A549 (cell line): ENCODE results near the gene TOPORS. TPM values are rescaled to one million over a fixed set of nuclear protein-coding genes. Genes with fewer than 3 reads are reported as not detected.
A peak's percentile ranks its signal among the peaks of the same experiment; 100 is the strongest.

Experiments
- ATAC-seq, 2 experiments: fragments of 200-7000 bp in 1 of 2; fragments of >200 bp in 1 of 2; cut with Nextera tagmentation in 1 of 2; cut with Tn5 transposase in 1 of 2; 3 replicates each; pipeline versions ENCODE4 v1.8.0 to v1.9.1; 2018 to 2020; ENCODE audit warnings: mild to moderate bottlenecking in 1 of 2, moderate library complexity in 1 of 2
- CTCF ChIA-PET: fragments of 300-600 bp; sonication (Branson Sonifier 250); formaldehyde crosslinking; extraction: SDS; loops from one replicate; lab custom pipeline; 2021; ENCODE audit warnings: antibody characterized with exemption, inconsistent platforms; lab: Yijun Ruan, JAX
- POLR2A ChIA-PET: fragments of 350-600 bp; formaldehyde crosslinking; extraction: SDS; loops from one replicate; lab custom pipeline; 2021; ENCODE audit warnings: antibody characterized with exemption, inconsistent platforms; lab: Yijun Ruan, JAX
- DNase-seq, 2 experiments: peaks; one replicate each; pipeline versions ENCODE4 v3.0.0 to v3.0.0-alpha.2; 2011 to 2016; ENCODE audit warnings: low read depth in 1 of 2, low spot score in 1 of 2
- FAIRE-seq: peaks from 2 replicates; lab custom pipeline; 2011; peaks lifted over from hg19 to GRCh38; lab: Jason Lieb, UNC
- H3K27ac ChIP-seq, 2 experiments: fragments of >200 bp; sonication (Bioruptor Twin); formaldehyde crosslinking; 3 replicates each; pipeline ENCODE4 v1.5.1; 2016 to 2017
- H3K4me1 ChIP-seq: fragments of >200 bp; sonication (Bioruptor Twin); formaldehyde crosslinking; 3 replicates; pipeline ENCODE4 v1.6.1; 2016
- H3K4me2 ChIP-seq: fragments of >200 bp; sonication (Bioruptor Twin); formaldehyde crosslinking; 3 replicates; pipeline ENCODE4 v1.6.1; 2016
- H3K4me3 ChIP-seq: fragments of >200 bp; sonication (Bioruptor Twin); formaldehyde crosslinking; 3 replicates; pipeline ENCODE4 v1.5.1; 2016
- H3K9me3 ChIP-seq: fragments of >200 bp; sonication (Bioruptor Twin); formaldehyde crosslinking; 3 replicates; pipeline ENCODE4 v1.6.1; 2016
- BHLHE40 ChIP-seq: IDR thresholded peaks from 2 replicates; pipeline ENCODE4 v1.6.1; 2012; ENCODE audit warnings: low read depth, low read length, inconsistent platforms
- CBX8 ChIP-seq: fragments of 200-600 bp; sonication (generic); IDR thresholded peaks from 2 replicates; pipeline ENCODE4 v1.6.1; 2016
- CEBPB ChIP-seq, 2 experiments: fragments of >200 bp in 1 of 2; sonication (Bioruptor Twin) in 1 of 2; formaldehyde crosslinking in 1 of 2; IDR thresholded peaks; 2 replicates each; pipeline ENCODE4 v1.6.1; 2012 to 2016
- CHD2 ChIP-seq: fragments of 150-350 bp; IDR thresholded peaks from 2 replicates; pipeline ENCODE4 v1.6.1; 2014; ENCODE audit warnings: low read length; ENCODE audit not compliant: partially characterized antibody
- FOSB ChIP-seq: fragments of 250-450 bp; sonication (Bioruptor Pico); IDR thresholded peaks from 2 replicates; pipeline ENCODE4 v1.5.0; 2020; ENCODE audit warnings: mild to moderate bottlenecking, moderate library complexity
- FOXS1 ChIP-seq: fragments of 250-450 bp; sonication (Bioruptor Pico); IDR thresholded peaks from 2 replicates; pipeline ENCODE4 v1.5.0; 2020; ENCODE audit warnings: mild to moderate bottlenecking, moderate library complexity
- HEYL ChIP-seq: fragments of 250-450 bp; sonication (Bioruptor Pico); IDR thresholded peaks from 2 replicates; pipeline ENCODE4 v1.8.0; 2021; ENCODE audit warnings: mild to moderate bottlenecking, moderate library complexity
- HOXA7 ChIP-seq: fragments of 250-450 bp; sonication (Bioruptor Pico); IDR thresholded peaks from 2 replicates; pipeline ENCODE4 v1.5.0; 2020; ENCODE audit warnings: mild to moderate bottlenecking, moderate library complexity
- HOXB13 ChIP-seq: fragments of 250-450 bp; sonication (Bioruptor Pico); IDR thresholded peaks from 2 replicates; pipeline ENCODE4 v1.5.0; 2020; ENCODE audit warnings: low read depth, mild to moderate bottlenecking, moderate library complexity
- HOXB5 ChIP-seq: fragments of 250-450 bp; sonication (Bioruptor Pico); IDR thresholded peaks from 2 replicates; pipeline ENCODE4 v1.5.0; 2020; ENCODE audit warnings: mild to moderate bottlenecking, moderate library complexity
- JUN ChIP-seq, 2 experiments: fragments of >200 bp; sonication (Bioruptor Twin); formaldehyde crosslinking; IDR thresholded peaks; 2 replicates in 1 of 2; 3 replicates in 1 of 2; pipeline ENCODE4 v1.6.1; 2016 to 2017
- JUNB ChIP-seq: fragments of >200 bp; sonication (Bioruptor Twin); formaldehyde crosslinking; IDR thresholded peaks from 2 replicates; pipeline ENCODE4 v1.6.1; 2016
- KDM5A ChIP-seq: fragments of 200-600 bp; sonication (generic); IDR thresholded peaks from 2 replicates; pipeline ENCODE4 v1.6.1; 2016; ENCODE audit warnings: antibody characterized with exemption, mild to moderate bottlenecking
- MAZ ChIP-seq: fragments of 150-350 bp; IDR thresholded peaks from 2 replicates; pipeline ENCODE4 v1.6.1; 2014; ENCODE audit warnings: antibody characterized with exemption, low read depth, low read length, borderline replicate concordance
- MYC ChIP-seq: IDR thresholded peaks from 2 replicates; pipeline ENCODE4 v1.6.1; 2012; ENCODE audit warnings: mild to moderate bottlenecking, inconsistent platforms, low read length, improper control_type of control experiment, borderline replicate concordance
- NFE2L2 ChIP-seq: fragments of 150-350 bp; conservative IDR thresholded peaks from 2 replicates; pipeline ENCODE4 v1.6.1; 2014; ENCODE audit warnings: low read length
- NR3C1 ChIP-seq: fragments of >200 bp; sonication (Bioruptor Twin); formaldehyde crosslinking; IDR thresholded peaks from 3 replicates; pipeline ENCODE4 v1.6.1; 2017
- POLR2A ChIP-seq: IDR thresholded peaks from 2 replicates; pipeline ENCODE4 v1.6.1; 2012; ENCODE audit warnings: mild to moderate bottlenecking, low read length
- POLR2AphosphoS2 ChIP-seq: conservative IDR thresholded peaks from 2 replicates; pipeline ENCODE4 v1.6.1; 2012; ENCODE audit warnings: low read length, improper control_type of control experiment, inconsistent platforms
- RARB ChIP-seq: fragments of 250-450 bp; sonication (Bioruptor Pico); IDR thresholded peaks from 2 replicates; pipeline ENCODE4 v1.8.0; 2021; ENCODE audit warnings: mild to moderate bottlenecking, moderate library complexity
- RCOR1 ChIP-seq: fragments of 150-350 bp; IDR thresholded peaks from 2 replicates; pipeline ENCODE4 v1.6.1; 2014; ENCODE audit warnings: antibody characterized with exemption, low read length, low read depth
- REST ChIP-seq: fragments of 200-600 bp; sonication (generic); IDR thresholded peaks from 2 replicates; pipeline ENCODE4 v1.6.1; 2016; ENCODE audit warnings: antibody characterized with exemption, mild to moderate bottlenecking, moderate library complexity
- RNF2 ChIP-seq: fragments of 200-600 bp; sonication (generic); IDR thresholded peaks from 2 replicates; pipeline ENCODE4 v1.6.1; 2016; ENCODE audit warnings: low read depth, mild to moderate bottlenecking, antibody characterized with exemption, moderate library complexity, borderline replicate concordance
- SMC3 ChIP-seq: fragments of >200 bp; sonication (Bioruptor Twin); formaldehyde crosslinking; IDR thresholded peaks from 3 replicates; pipeline ENCODE4 v1.6.1; 2018; ENCODE audit warnings: inconsistent platforms
- ZC3H11A ChIP-seq: fragments of 450-650 bp; IDR thresholded peaks from 2 replicates; pipeline ENCODE4 v1.6.1; 2014; ENCODE audit warnings: antibody characterized with exemption, mild to moderate bottlenecking
- ZSCAN20 ChIP-seq: fragments of 250-450 bp; sonication (Bioruptor Pico); IDR thresholded peaks from 2 replicates; pipeline ENCODE4 v1.8.0; 2022; ENCODE audit warnings: mild to moderate bottlenecking, moderate library complexity
- WGBS: methylation state at CpG from one replicate; pipeline ENCODE4 v1.1.6; 2017; ENCODE audit errors: missing lambda C conversion rate; 5-methylcytosine and 5-hydroxymethylcytosine counted together
- polyA plus RNA-seq, 4 experiments: library from polyadenylated mRNA; depleted of rRNA in 3 of 4; stranded (reverse); fragments of >200 nt; fragmentation: RNase III in 1 of 4; extraction: RNeasy Plus Mini Kit Qiagen cat#74134 plus additional on column Dnase treatment in 1 of 4; gene quantifications; 2 replicates in 3 of 4; 3 replicates in 1 of 4; pipeline ENCODE4 v1.2.3, GENCODE V29; 2011 to 2017
- TF ChIP-seq, protein P1 (sequence below): fragments of 450-650 bp; IDR thresholded peaks from 2 replicates; pipeline ENCODE4 v1.6.1; 2014; ENCODE audit warnings: antibody characterized with exemption
- TF ChIP-seq, protein P2 (sequence below): fragments of 250-450 bp; sonication (Bioruptor Pico); IDR thresholded peaks from 2 replicates; pipeline ENCODE4 v1.5.0; 2020; ENCODE audit warnings: low read depth, mild to moderate bottlenecking, moderate library complexity
- TF ChIP-seq, protein P3 (sequence below): fragments of >200 bp; sonication (Bioruptor Twin); formaldehyde crosslinking; IDR thresholded peaks from 2 replicates; pipeline ENCODE4 v1.6.1; 2016

Gene TOPORS
- polyA plus RNA-seq, 2 of the 4 experiments (the other 2 are of a cell fraction): 18.2 to 22.2 TPM

DNA sequence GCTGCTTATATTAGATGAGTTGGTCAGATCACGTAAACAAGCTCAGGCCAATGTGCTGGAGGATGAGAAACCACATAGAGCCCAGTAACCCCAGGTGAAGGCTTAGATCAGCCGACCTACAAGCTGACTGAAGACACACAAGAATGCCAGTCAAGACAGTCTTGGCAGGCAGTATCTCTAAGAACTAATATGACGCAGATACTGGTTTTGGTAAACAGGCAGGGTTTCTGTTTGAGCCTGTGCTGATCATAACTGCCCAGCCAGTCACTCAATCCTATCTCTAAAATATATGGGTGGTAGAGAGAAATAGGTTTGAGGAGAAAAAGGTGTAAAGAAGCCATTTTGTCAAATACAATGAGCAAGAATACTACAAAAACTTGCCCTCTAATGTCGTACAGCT is 18.6 kb downstream of the TOPORS start (continued):
- no peak for TF ChIP-seq REST
- no peak for TF ChIP-seq RNF2
- TF ChIP-seq, all 56 proteins: peak for 0

GRCh38 chr9:32533336-32533735 is 19.1 kb downstream of the TOPORS start:
- 87% methylated on average over 6 of the region's 6 CpGs for WGBS
- Histone ChIP-seq H3K9me3 (peaks cover 11% of the 10 kb centered on the region; the same call in 1 of the 3 replicates), H3K4me2 (no peak overlapping the region), H3K27ac (no peak overlapping the region), H3K4me1 (no peaks in the 10 kb centered on the region), H3K4me3 (no peak overlapping the region)
- TF ChIP-seq MYC (no peak), CBX8 (no peak), ZC3H11A (no peak), BHLHE40 (no peak), ZSCAN20 (CRISPR knock-in tag) (no peak), RARB (CRISPR knock-in tag) (no peak), HOXB5 (CRISPR knock-in tag) (no peak), CEBPB (IDR thresholded peaks at IDR 0.05) (no peak), NR3C1 (no peak), KDM5A (no peak), JUN (IDR thresholded peaks at IDR 0.05) (no peak), RCOR1 (no peak), HOXB13 (CRISPR knock-in tag) (no peak), SMC3 (no peak), JUNB (no peak)
- TF ChIP-seq, protein P1, sequence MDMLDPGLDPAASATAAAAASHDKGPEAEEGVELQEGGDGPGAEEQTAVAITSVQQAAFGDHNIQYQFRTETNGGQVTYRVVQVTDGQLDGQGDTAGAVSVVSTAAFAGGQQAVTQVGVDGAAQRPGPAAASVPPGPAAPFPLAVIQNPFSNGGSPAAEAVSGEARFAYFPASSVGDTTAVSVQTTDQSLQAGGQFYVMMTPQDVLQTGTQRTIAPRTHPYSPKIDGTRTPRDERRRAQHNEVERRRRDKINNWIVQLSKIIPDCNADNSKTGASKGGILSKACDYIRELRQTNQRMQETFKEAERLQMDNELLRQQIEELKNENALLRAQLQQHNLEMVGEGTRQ: no peak
- DNase-seq: no peak
- ChIA-PET POLR2A (no interaction called here), CTCF (interaction anchor here (0.6 to 2.0 kb wide), 5 partner anchors 39 to 455 kb away, joined by 3 to 7 read pairs (median 5); no protein-coding TSS in a partner anchor)
- ATAC-seq: no peak
- FAIRE-seq: no peak

DNA sequence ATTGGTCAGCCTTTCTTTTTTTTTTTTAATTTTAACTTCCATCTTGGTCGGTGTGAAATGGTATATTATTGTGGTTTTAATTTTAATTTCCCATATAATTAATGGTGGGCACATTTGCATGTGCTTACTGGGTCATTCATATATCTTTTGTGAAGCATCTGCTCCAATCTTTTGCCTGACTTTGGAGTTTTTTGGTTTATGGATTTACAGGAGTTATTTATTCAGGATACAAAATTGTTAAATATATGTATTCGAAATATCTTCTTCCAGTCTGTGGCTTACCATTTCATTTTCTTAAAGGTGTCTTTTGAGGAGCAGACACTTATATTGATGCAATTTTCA is 25.7 kb downstream of the TOPORS start:
- peak overlapping the region; percentile 58 for H3K4me3 ChIP-seq
- peaks cover 11% of the 10 kb centered on the region; the same call in 1 of the 3 replicates for H3K9me3 ChIP-seq
- peak overlapping the region in 1 of 2 experiments; percentile 83; a peak in 3 of 6 replicates for H3K27ac ChIP-seq
- WGBS: 3% methylated on average over 2 of the region's 2 CpGs
- ChIA-PET CTCF (interaction anchor here (0.6 to 10.2 kb wide), 28 partner anchors 9 to 452 kb away, joined by 3 to 159 read pairs (median 5); partner anchors contain the start of genes ACO1 and NDUFB6), POLR2A (interaction anchor here (0.8 to 2.7 kb wide), 4 partner anchors 23 to 148 kb away, joined by 3 to 25 read pairs (median 12); partner anchors contain the start of gene ACO1)
- ATAC-seq: no peak
- no peak for FAIRE-seq
- H3K4me1 ChIP-seq: peaks cover 6% of the 10 kb centered on the region; the same call in 2 of the 3 replicates
- peak overlapping the region; percentile 82 for H3K4me2 ChIP-seq
- no peak for DNase-seq
- no peak for TF ChIP-seq HOXA7
- TF ChIP-seq FOSB (CRISPR knock-in tag): no peak
- no peak for TF ChIP-seq POLR2A
- no peak for TF ChIP-seq HEYL
- TF ChIP-seq REST: no peak
- TF ChIP-seq FOXS1: no peak
- TF ChIP-seq, protein P2, sequence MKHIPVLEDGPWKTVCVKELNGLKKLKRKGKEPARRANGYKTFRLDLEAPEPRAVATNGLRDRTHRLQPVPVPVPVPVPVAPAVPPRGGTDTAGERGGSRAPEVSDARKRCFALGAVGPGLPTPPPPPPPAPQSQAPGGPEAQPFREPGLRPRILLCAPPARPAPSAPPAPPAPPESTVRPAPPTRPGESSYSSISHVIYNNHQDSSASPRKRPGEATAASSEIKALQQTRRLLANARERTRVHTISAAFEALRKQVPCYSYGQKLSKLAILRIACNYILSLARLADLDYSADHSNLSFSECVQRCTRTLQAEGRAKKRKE (CRISPR knock-in tag): no peak
- no peak for TF ChIP-seq RCOR1
- no peak for TF ChIP-seq CHD2
- TF ChIP-seq, protein P3, sequence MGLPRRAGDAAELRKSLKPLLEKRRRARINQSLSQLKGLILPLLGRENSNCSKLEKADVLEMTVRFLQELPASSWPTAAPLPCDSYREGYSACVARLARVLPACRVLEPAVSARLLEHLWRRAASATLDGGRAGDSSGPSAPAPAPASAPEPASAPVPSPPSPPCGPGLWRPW: no peak
- no peak for TF ChIP-seq NFE2L2
- no peak for TF ChIP-seq MAZ
- TF ChIP-seq POLR2AphosphoS2: no peak
